ENCODE data around the gene CCDC85C.

DNA sequence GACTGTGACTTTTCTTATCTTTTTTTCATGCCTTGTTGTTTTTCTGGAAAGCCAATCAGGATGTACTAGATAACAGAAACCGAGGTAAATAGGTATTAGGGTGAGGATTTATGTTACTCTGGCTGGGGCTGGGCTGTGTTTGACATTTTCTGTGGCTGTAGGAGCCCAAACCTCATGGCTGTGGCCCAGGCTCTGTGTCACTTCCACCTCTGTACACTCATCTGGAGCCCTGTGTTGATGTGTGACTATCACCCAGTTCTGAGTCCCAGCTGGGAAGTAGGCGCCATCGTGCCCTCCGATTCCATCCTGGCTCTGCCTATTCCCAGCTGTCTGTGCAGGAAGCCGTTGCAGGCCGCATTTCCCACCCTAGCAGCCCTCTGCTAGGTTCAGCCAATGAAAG is 39.3 kb upstream of the CCDC85C start:
- TF ChIP-seq, protein P1, sequence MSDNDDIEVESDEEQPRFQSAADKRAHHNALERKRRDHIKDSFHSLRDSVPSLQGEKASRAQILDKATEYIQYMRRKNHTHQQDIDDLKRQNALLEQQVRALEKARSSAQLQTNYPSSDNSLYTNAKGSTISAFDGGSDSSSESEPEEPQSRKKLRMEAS (IDR thresholded peaks at IDR 0.05; ENCODE audit: low read depth) = no peak
- no peak for TF ChIP-seq EP300 (IDR thresholded peaks at IDR 0.05; ENCODE audit: borderline replicate concordance in 1 of 2, low read depth in 1 of 2, low read length in 1 of 2)
- TF ChIP-seq RAD21 (IDR thresholded peaks at IDR 0.05; ENCODE audit: low read length) = no peak
- TF ChIP-seq FOXM1 (IDR thresholded peaks at IDR 0.05; ENCODE audit: low read depth) = no peak
- TF ChIP-seq TEAD4 (IDR thresholded peaks at IDR 0.05; ENCODE audit: borderline replicate concordance, insufficient read depth) = no peak
- TF ChIP-seq, protein P2, sequence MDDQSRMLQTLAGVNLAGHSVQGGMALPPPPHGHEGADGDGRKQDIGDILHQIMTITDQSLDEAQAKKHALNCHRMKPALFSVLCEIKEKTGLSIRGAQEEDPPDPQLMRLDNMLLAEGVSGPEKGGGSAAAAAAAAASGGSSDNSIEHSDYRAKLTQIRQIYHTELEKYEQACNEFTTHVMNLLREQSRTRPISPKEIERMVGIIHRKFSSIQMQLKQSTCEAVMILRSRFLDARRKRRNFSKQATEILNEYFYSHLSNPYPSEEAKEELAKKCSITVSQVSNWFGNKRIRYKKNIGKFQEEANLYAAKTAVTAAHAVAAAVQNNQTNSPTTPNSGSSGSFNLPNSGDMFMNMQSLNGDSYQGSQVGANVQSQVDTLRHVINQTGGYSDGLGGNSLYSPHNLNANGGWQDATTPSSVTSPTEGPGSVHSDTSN (IDR thresholded peaks at IDR 0.05) = no peak
- TF ChIP-seq, protein P3, sequence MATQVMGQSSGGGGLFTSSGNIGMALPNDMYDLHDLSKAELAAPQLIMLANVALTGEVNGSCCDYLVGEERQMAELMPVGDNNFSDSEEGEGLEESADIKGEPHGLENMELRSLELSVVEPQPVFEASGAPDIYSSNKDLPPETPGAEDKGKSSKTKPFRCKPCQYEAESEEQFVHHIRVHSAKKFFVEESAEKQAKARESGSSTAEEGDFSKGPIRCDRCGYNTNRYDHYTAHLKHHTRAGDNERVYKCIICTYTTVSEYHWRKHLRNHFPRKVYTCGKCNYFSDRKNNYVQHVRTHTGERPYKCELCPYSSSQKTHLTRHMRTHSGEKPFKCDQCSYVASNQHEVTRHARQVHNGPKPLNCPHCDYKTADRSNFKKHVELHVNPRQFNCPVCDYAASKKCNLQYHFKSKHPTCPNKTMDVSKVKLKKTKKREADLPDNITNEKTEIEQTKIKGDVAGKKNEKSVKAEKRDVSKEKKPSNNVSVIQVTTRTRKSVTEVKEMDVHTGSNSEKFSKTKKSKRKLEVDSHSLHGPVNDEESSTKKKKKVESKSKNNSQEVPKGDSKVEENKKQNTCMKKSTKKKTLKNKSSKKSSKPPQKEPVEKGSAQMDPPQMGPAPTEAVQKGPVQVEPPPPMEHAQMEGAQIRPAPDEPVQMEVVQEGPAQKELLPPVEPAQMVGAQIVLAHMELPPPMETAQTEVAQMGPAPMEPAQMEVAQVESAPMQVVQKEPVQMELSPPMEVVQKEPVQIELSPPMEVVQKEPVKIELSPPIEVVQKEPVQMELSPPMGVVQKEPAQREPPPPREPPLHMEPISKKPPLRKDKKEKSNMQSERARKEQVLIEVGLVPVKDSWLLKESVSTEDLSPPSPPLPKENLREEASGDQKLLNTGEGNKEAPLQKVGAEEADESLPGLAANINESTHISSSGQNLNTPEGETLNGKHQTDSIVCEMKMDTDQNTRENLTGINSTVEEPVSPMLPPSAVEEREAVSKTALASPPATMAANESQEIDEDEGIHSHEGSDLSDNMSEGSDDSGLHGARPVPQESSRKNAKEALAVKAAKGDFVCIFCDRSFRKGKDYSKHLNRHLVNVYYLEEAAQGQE (IDR thresholded peaks at IDR 0.05; ENCODE audit: low read depth, low read length) = no peak
- TF ChIP-seq EZH2phosphoT487 (IDR thresholded peaks at IDR 0.05; ENCODE audit: borderline replicate concordance, low read depth) = no peak
- TF ChIP-seq CHD2 (IDR thresholded peaks at IDR 0.05; ENCODE audit: low read length, partially characterized antibody) = no peak
- TF ChIP-seq YY1 (IDR thresholded peaks at IDR 0.05; ENCODE audit: low read depth) = no peak
